H9 (cell line): Measurements from ENCODE around the gene EHD4. TPM values are rescaled to one million over a fixed set of nuclear protein-coding genes. Genes with fewer than 3 reads are reported as not detected.

ENCODE experiments used
- DNase-seq: peaks from one replicate; pipeline ENCODE4 v3.0.0-alpha.2; 2017
- H2AFZ ChIP-seq: one replicate; pipeline ENCODE4 v1.6.1; 2013; ENCODE audit warnings: mild to moderate bottlenecking, low read length, control low read depth, moderate library complexity
- H2AK5ac ChIP-seq: 2 replicates; pipeline ENCODE4 v1.6.1; 2013; ENCODE audit warnings: low read length, control low read depth, mixed read lengths; ENCODE audit not compliant: insufficient read length
- H2BK120ac ChIP-seq: one replicate; pipeline ENCODE4 v1.6.1; 2013; ENCODE audit warnings: low read depth, mild to moderate bottlenecking, low read length, control low read depth, inconsistent platforms; ENCODE audit not compliant: poor library complexity, severe bottlenecking
- H2BK12ac ChIP-seq: 2 replicates; pipeline ENCODE4 v1.6.1; 2013; ENCODE audit warnings: low read length, control low read depth, mixed read lengths, low read depth; ENCODE audit not compliant: insufficient read length
- H2BK15ac ChIP-seq: 2 replicates; pipeline ENCODE4 v1.6.1; 2013; ENCODE audit warnings: low read depth, low read length, control low read depth
- H2BK20ac ChIP-seq: one replicate; pipeline ENCODE4 v1.6.1; 2013; ENCODE audit warnings: low read depth, mild to moderate bottlenecking, low read length, control low read depth, inconsistent platforms; ENCODE audit not compliant: poor library complexity, severe bottlenecking
- H2BK5ac ChIP-seq: 2 replicates; pipeline ENCODE4 v1.6.1; 2013; ENCODE audit warnings: low read length, control low read depth, mixed read lengths; ENCODE audit not compliant: insufficient read length
- H3K14ac ChIP-seq: 2 replicates; pipeline ENCODE4 v1.6.1; 2013; ENCODE audit warnings: low read length, control low read depth; ENCODE audit not compliant: insufficient read depth
- H3K18ac ChIP-seq: 2 replicates; pipeline ENCODE4 v1.6.1; 2013; ENCODE audit warnings: low read depth, mild to moderate bottlenecking, mixed read lengths, low read length, control low read depth; ENCODE audit not compliant: insufficient read length
- H3K23ac ChIP-seq: 2 replicates; pipeline ENCODE4 v1.6.1; 2013; ENCODE audit warnings: low read length, control low read depth, mixed read lengths, low read depth; ENCODE audit not compliant: insufficient read length
- H3K23me2 ChIP-seq: 2 replicates; pipeline ENCODE4 v1.6.1; 2013; ENCODE audit warnings: low read depth, mild to moderate bottlenecking, mixed read lengths, low read length, control low read depth; ENCODE audit not compliant: insufficient read length, poor library complexity, severe bottlenecking
- H3K27ac ChIP-seq: 2 replicates; pipeline ENCODE4 v1.5.1; 2013; ENCODE audit warnings: low read length, control low read depth, mixed read lengths, low read depth; ENCODE audit not compliant: insufficient read length
- H3K27me3 ChIP-seq: 2 replicates; pipeline ENCODE4 v1.6.1; 2013; ENCODE audit warnings: low read length, control low read depth, inconsistent platforms; ENCODE audit not compliant: insufficient read depth
- H3K4ac ChIP-seq: 2 replicates; pipeline ENCODE4 v1.6.1; 2013; ENCODE audit warnings: low read depth, mild to moderate bottlenecking, control low read depth, inconsistent platforms, low read length, moderate library complexity
- H3K4me1 ChIP-seq: 2 replicates; pipeline ENCODE4 v1.6.1; 2013; ENCODE audit warnings: low read length, control low read depth, inconsistent platforms; ENCODE audit not compliant: insufficient read depth
- H3K4me2 ChIP-seq: 2 replicates; pipeline ENCODE4 v1.6.1; 2013; ENCODE audit warnings: low read length, control low read depth, mixed read lengths; ENCODE audit not compliant: insufficient read length, insufficient read depth
- H3K56ac ChIP-seq: 2 replicates; pipeline ENCODE4 v1.6.1; 2013; ENCODE audit warnings: low read depth, mild to moderate bottlenecking, mixed read lengths, low read length, control low read depth; ENCODE audit not compliant: insufficient read length
- H3K79me1 ChIP-seq: 2 replicates; pipeline ENCODE4 v1.6.1; 2013; ENCODE audit warnings: low read depth, mild to moderate bottlenecking, moderate library complexity, low read length, control low read depth, inconsistent platforms; ENCODE audit not compliant: insufficient read depth, poor library complexity, severe bottlenecking
- H3K79me2 ChIP-seq: 2 replicates; pipeline ENCODE4 v1.6.1; 2013; ENCODE audit warnings: low read length, control low read depth, inconsistent platforms; ENCODE audit not compliant: insufficient read depth
- H3K9ac ChIP-seq: 2 replicates; pipeline ENCODE4 v1.6.1; 2013; ENCODE audit warnings: low read length, control low read depth, mixed read lengths; ENCODE audit not compliant: insufficient read length; ENCODE audit errors: extremely low read depth
- H3K9me3 ChIP-seq: one replicate; pipeline ENCODE4 v1.6.1; 2013; ENCODE audit warnings: low read depth, low read length, inconsistent platforms; ENCODE audit not compliant: control insufficient read depth
- H3T11ph ChIP-seq: one replicate; pipeline ENCODE4 v1.6.1; 2013; ENCODE audit warnings: mild to moderate bottlenecking, low read length, control low read depth, inconsistent platforms
- H4K20me1 ChIP-seq: one replicate; pipeline ENCODE4 v1.6.1; 2013; ENCODE audit not compliant: control insufficient read depth, insufficient read length, insufficient read depth
- H4K5ac ChIP-seq: 2 replicates; pipeline ENCODE4 v1.6.1; 2013; ENCODE audit warnings: low read depth, mild to moderate bottlenecking, mixed read lengths, low read length, control low read depth; ENCODE audit not compliant: insufficient read length
- H4K8ac ChIP-seq: replicated peaks from 2 replicates; pipeline ENCODE4 v1.6.1; 2013; ENCODE audit warnings: low read length, control low read depth, mixed read lengths, low read depth; ENCODE audit not compliant: insufficient read length
- H4K91ac ChIP-seq: 2 replicates; pipeline ENCODE4 v1.6.1; 2013; ENCODE audit warnings: low read depth, mild to moderate bottlenecking, moderate library complexity, mixed read lengths, low read length, control low read depth; ENCODE audit not compliant: insufficient read length
- H3K27ac Mint-ChIP-seq, 3 experiments: 2 replicates in 2 of 3; 3 replicates in 1 of 3; pipeline ENCODE4 v1.8.0; 2020 to 2021; ENCODE audit warnings: mixed read lengths in 3 of 3, mild to moderate bottlenecking in 1 of 3, moderate library complexity in 1 of 3
- H3K27me3 Mint-ChIP-seq: 2 replicates; pipeline ENCODE4 v1.8.0; 2021; ENCODE audit warnings: low read depth, mild to moderate bottlenecking, moderate library complexity, mixed read lengths
- H3K36me3 Mint-ChIP-seq, 3 experiments: 2 replicates in 2 of 3; 3 replicates in 1 of 3; pipeline ENCODE4 v1.8.0; 2020 to 2021; ENCODE audit warnings: low read depth in 3 of 3, mixed read lengths in 3 of 3; ENCODE audit not compliant: insufficient read depth in 1 of 3
- H3K4me1 Mint-ChIP-seq, 2 experiments: 2 replicates each; pipeline ENCODE4 v1.8.0; 2020; ENCODE audit warnings: mixed read lengths in 2 of 2
- H3K4me3 Mint-ChIP-seq, 2 experiments: 2 replicates in 1 of 2; 3 replicates in 1 of 2; pipeline ENCODE4 v1.8.0; 2020 to 2021; ENCODE audit warnings: mild to moderate bottlenecking in 2 of 2, mixed read lengths in 2 of 2, moderate library complexity in 1 of 2
- H3K9me3 Mint-ChIP-seq, 2 experiments: 2 replicates in 1 of 2; 3 replicates in 1 of 2; pipeline ENCODE4 v1.8.0; 2020; ENCODE audit warnings: mild to moderate bottlenecking in 2 of 2, mixed read lengths in 2 of 2, moderate library complexity in 1 of 2
- WGBS: extraction: QIAGEN DNeasy Blood & Tissue Kit; methylation state at CpG from one replicate; pipeline ENCODE4 v1.1.7; 2013; ENCODE audit warnings: missing lambda C conversion rate, low lambda C conversion rate, mixed read lengths; ENCODE audit not compliant: insufficient read length; ENCODE audit errors: extremely low coverage; 5-methylcytosine and 5-hydroxymethylcytosine counted together
- total RNA-seq: library from RNA; stranded (reverse); gene quantifications from 2 replicates; pipeline ENCODE4 v1.2.1, GENCODE V29; 2021
- TF ChIP-seq, protein P1 (sequence below): fragments of 200-600 bp; sonication (generic); conservative IDR thresholded peaks from 3 replicates; pipeline ENCODE4 v1.8.0; 2021; ENCODE audit warnings: antibody characterized with exemption, mild to moderate bottlenecking

EHD4 gene
- total RNA-seq, 1 experiment from 2014 or later, result 22.9 TPM

DNA sequence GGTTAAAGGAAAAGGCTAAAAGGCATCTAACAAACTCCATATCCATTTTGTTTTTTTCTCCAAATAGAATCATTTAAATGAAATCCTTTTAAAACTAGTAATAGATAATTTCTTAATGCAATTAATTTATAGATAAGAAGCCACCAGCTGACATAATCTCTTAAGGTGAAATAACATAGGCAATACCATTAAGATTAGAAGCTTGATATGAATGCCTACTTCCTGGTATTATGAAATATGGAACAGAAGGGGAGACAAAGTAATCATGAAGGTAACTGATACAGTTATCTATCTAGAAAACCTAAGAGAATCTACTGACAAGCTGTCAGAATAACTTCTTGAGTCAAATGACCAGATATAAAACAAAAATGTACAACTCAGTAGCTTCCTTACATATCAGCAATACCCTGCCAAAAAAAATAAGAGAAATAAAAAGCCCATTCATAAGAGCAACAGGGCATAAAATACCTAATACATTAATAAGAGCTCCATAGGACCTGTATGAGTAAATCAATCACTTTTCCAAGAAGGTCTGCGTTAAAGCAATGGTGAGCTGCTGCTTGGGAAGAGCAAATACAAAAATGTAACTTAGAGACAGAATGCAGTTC lies 10.7 kb downstream of the EHD4 start:
- H3K9ac ChIP-seq, result no peak overlapping the region
- H4K20me1 ChIP-seq, result no peaks in the 10 kb centered on the region
- H3K9me3 ChIP-seq, result no peaks in the 10 kb centered on the region
- H3K36me3 Mint-ChIP-seq, result peaks cover 18 to 21% (median 18%) of the 10 kb centered on the region in 3 experiments; a peak in 6 of 7 replicates
- H3K4me3 Mint-ChIP-seq, result no peak overlapping the region
- no peaks in the 10 kb centered on the region for H3K23me2 ChIP-seq
- no peak overlapping the region for H2AFZ ChIP-seq
- H3K27ac ChIP-seq, result no peak overlapping the region
- WGBS, result no CpG with 5 or more reads among the region's 1 CpG
- TF ChIP-seq, protein P1, sequence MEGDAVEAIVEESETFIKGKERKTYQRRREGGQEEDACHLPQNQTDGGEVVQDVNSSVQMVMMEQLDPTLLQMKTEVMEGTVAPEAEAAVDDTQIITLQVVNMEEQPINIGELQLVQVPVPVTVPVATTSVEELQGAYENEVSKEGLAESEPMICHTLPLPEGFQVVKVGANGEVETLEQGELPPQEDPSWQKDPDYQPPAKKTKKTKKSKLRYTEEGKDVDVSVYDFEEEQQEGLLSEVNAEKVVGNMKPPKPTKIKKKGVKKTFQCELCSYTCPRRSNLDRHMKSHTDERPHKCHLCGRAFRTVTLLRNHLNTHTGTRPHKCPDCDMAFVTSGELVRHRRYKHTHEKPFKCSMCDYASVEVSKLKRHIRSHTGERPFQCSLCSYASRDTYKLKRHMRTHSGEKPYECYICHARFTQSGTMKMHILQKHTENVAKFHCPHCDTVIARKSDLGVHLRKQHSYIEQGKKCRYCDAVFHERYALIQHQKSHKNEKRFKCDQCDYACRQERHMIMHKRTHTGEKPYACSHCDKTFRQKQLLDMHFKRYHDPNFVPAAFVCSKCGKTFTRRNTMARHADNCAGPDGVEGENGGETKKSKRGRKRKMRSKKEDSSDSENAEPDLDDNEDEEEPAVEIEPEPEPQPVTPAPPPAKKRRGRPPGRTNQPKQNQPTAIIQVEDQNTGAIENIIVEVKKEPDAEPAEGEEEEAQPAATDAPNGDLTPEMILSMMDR, result no peak
- no peak overlapping the region for H3T11ph ChIP-seq
- no peak overlapping the region for H2BK5ac ChIP-seq
- H3K27me3 ChIP-seq, result no peaks in the 10 kb centered on the region
- no peak for DNase-seq
- no peak overlapping the region for H4K8ac ChIP-seq
- H3K4me2 ChIP-seq, result no peak overlapping the region
- H2AK5ac ChIP-seq, result no peak overlapping the region
- H2BK120ac ChIP-seq, result no peak overlapping the region
- no peaks in the 10 kb centered on the region for H3K27me3 Mint-ChIP-seq
- H3K4ac ChIP-seq, result no peak overlapping the region
- no peak overlapping the region for H3K27ac Mint-ChIP-seq
- no peak overlapping the region for H2BK15ac ChIP-seq
- no peak overlapping the region for H3K14ac ChIP-seq
- H3K23ac ChIP-seq, result no peak overlapping the region
- H3K18ac ChIP-seq, result no peak overlapping the region
- H3K9me3 Mint-ChIP-seq, result peaks cover 3 to 6% of the 10 kb centered on the region in 2 experiments; a peak in 4 of 5 replicates
- peaks cover 8 to 9% of the 10 kb centered on the region in 2 experiments for H3K4me1 Mint-ChIP-seq
- H3K79me2 ChIP-seq, result peaks cover 4% of the 10 kb centered on the region; the same call in 1 of the 2 replicates
- H4K91ac ChIP-seq, result no peak overlapping the region
- no peak overlapping the region for H2BK20ac ChIP-seq
- no peak overlapping the region for H2BK12ac ChIP-seq
- peaks cover 3% of the 10 kb centered on the region for H3K79me1 ChIP-seq
- H3K4me1 ChIP-seq, result no peaks in the 10 kb centered on the region
- H3K56ac ChIP-seq, result no peak overlapping the region
- no peak overlapping the region for H4K5ac ChIP-seq
